ENCODE data around the gene NKX2-2. TPM values are rescaled to one million over a fixed set of nuclear protein-coding genes. Genes with fewer than 3 reads are reported as not detected.

NKX2-2 gene
- polyA plus RNA-seq, 2 of the 4 experiments (the other 2 are of a cell fraction), result not detected

GRCh38 chr20:21505810-21506530 lies 7.9 kb downstream of the NKX2-2 start (continued):
- TF ChIP-seq HEYL (CRISPR knock-in tag; IDR thresholded peaks at IDR 0.05), result no peak
- no peak for TF ChIP-seq ZNF302 (CRISPR knock-in tag; IDR thresholded peaks at IDR 0.05)
- TF ChIP-seq, protein P1, sequence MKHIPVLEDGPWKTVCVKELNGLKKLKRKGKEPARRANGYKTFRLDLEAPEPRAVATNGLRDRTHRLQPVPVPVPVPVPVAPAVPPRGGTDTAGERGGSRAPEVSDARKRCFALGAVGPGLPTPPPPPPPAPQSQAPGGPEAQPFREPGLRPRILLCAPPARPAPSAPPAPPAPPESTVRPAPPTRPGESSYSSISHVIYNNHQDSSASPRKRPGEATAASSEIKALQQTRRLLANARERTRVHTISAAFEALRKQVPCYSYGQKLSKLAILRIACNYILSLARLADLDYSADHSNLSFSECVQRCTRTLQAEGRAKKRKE (CRISPR knock-in tag; IDR thresholded peaks at IDR 0.05; ENCODE audit: low read depth), result no peak
- no peak for TF ChIP-seq EHF (CRISPR knock-in tag; IDR thresholded peaks at IDR 0.05)
- TF ChIP-seq MAZ (IDR thresholded peaks at IDR 0.05; ENCODE audit: borderline replicate concordance, low read depth, low read length), result no peak
- TF ChIP-seq NFE2L2 (conservative IDR thresholded peaks at IDR 0.05; ENCODE audit: low read length), result no peak

GRCh38 chr20:21505161-21505809 lies 8.6 kb downstream of the NKX2-2 start:
- FAIRE-seq (no peak), DNase-seq (ENCODE audit: low read depth in 1 of 2, low spot score in 1 of 2) (peak; percentile 70 to 83), ATAC-seq (peak; percentile 41 to 77)
- CTCF ChIA-PET, result interaction anchor here (0.5 to 24.8 kb wide), 103 partner anchors 9 to 1408 kb away, joined by 3 to 610 read pairs (median 5); partner anchors contain the start of gene XRN2
- Histone ChIP-seq H3K4me2 (peak overlapping the region; percentile 97), H3K4me3 (peak overlapping the region; percentile 55), H3K4me1 (peaks cover 6% of the 10 kb centered on the region; the same call in 1 of the 3 replicates), H3K9me3 (no peaks in the 10 kb centered on the region), H3K27ac (peak overlapping the region; percentile 40 to 77; a peak in 5 of 6 replicates)
- TF ChIP-seq, protein P2, sequence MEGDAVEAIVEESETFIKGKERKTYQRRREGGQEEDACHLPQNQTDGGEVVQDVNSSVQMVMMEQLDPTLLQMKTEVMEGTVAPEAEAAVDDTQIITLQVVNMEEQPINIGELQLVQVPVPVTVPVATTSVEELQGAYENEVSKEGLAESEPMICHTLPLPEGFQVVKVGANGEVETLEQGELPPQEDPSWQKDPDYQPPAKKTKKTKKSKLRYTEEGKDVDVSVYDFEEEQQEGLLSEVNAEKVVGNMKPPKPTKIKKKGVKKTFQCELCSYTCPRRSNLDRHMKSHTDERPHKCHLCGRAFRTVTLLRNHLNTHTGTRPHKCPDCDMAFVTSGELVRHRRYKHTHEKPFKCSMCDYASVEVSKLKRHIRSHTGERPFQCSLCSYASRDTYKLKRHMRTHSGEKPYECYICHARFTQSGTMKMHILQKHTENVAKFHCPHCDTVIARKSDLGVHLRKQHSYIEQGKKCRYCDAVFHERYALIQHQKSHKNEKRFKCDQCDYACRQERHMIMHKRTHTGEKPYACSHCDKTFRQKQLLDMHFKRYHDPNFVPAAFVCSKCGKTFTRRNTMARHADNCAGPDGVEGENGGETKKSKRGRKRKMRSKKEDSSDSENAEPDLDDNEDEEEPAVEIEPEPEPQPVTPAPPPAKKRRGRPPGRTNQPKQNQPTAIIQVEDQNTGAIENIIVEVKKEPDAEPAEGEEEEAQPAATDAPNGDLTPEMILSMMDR (IDR thresholded peaks at IDR 0.05), result peak; percentile 95
- peak; percentile 97 for TF ChIP-seq SMC3 (IDR thresholded peaks at IDR 0.05)
- no peak for TF ChIP-seq MAFK (IDR thresholded peaks at IDR 0.05; ENCODE audit: partially characterized antibody)
- TF ChIP-seq ZSCAN20 (CRISPR knock-in tag; IDR thresholded peaks at IDR 0.05), result no peak
- TF ChIP-seq RAD21 (conservative IDR thresholded peaks at IDR 0.05 in 1 of 2, IDR thresholded peaks at IDR 0.05 in 1 of 2), result peak; percentile 97 to 99
- peak; percentile 35; the same call in 1 of the 2 replicates for TF ChIP-seq MAX (IDR thresholded peaks at IDR 0.05)
- TF ChIP-seq RNF2 (IDR thresholded peaks at IDR 0.05; ENCODE audit: borderline replicate concordance, low read depth), result 0 out of 2 replicates have a peak, but pooled peaks have one; percentile 41
- POLR2A ChIA-PET, result no interaction called here
- 4% methylated on average over 29 of the region's 36 CpGs for WGBS (ENCODE audit: missing lambda C conversion rate)

DNA sequence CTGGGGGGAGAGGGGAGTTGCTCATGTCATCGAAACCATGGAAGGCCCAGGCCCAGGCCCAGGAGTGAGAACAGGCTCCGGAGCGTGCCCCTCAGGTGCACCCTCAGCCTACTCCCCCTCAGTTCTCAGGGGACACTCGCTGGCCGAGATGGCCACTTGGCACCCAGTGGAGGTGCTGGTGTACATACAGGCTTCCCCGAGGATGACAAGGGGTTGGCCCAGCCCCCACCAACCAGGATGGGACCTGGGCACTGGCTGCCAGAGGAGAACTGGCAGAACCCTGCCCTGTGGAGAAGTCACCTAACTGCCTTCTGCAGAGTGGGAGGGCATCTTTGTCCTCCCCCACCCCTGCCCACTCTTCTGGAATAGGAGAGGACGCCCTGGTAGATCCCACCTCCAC lies 9.5 kb downstream of the NKX2-2 start:
- ATAC-seq, result no peak
- CTCF ChIA-PET, result interaction anchor here (0.6 to 24.8 kb wide), 59 partner anchors 10 to 911 kb away, joined by 3 to 610 read pairs (median 5); partner anchors contain the start of gene XRN2
- Histone ChIP-seq H3K4me1 (peaks cover 6% of the 10 kb centered on the region; the same call in 1 of the 3 replicates), H3K4me2 (no peak overlapping the region), H3K9me3 (no peaks in the 10 kb centered on the region), H3K27ac (no peak overlapping the region), H3K4me3 (no peak overlapping the region)
- 50% methylated on average over 7 of the region's 7 CpGs for WGBS (ENCODE audit: missing lambda C conversion rate)
- no peak for DNase-seq (ENCODE audit: low read depth in 1 of 2, low spot score in 1 of 2)
- POLR2A ChIA-PET, result interaction anchor here (0.9 kb wide), 1 partner anchor 202 kb away, joined by 3 read pairs; the partner anchor contains the start of gene XRN2
- no peak for FAIRE-seq
- TF ChIP-seq NFE2L2 (conservative IDR thresholded peaks at IDR 0.05; ENCODE audit: low read length) (no peak), FOXS1 (CRISPR knock-in tag; IDR thresholded peaks at IDR 0.05) (no peak), POLR2A (IDR thresholded peaks at IDR 0.05; ENCODE audit: low read length) (no peak), MYC (IDR thresholded peaks at IDR 0.05; ENCODE audit: borderline replicate concordance, low read length) (no peak), FOSB (CRISPR knock-in tag; IDR thresholded peaks at IDR 0.05) (no peak)
